ENCODE data around the gene GMFB.

Gene GMFB

GRCh38 chr14:54425068-54425467 lies 63.7 kb downstream of the GMFB start:
- no peak for DNase-seq (ENCODE audit: low spot score)
- in situ Hi-C loops (cut with MboI; ENCODE audit: low pct_unique_long_range_greater_than_20kb, low sequenced_read_pairs, unreplicated experiment) = no loop called here
- no peak for TF ChIP-seq CTCF (IDR thresholded peaks at IDR 0.05; ENCODE audit: extremely low read depth, insufficient read depth, missing control alignments)

All from GM13977 (cell line).